H54 (cell line): ENCODE measurements around the gene PLAGL2.

Experiments
- DNase-seq: peaks from one replicate; pipeline ENCODE4 v3.0.0; 2011; ENCODE audit warnings: low spot score, mixed read lengths; ENCODE audit not compliant: insufficient read length
- FAIRE-seq: peaks from 3 replicates; lab custom pipeline; 2011; peaks lifted over from hg19 to GRCh38; lab: Jason Lieb, UNC
- POLR2A ChIP-seq: IDR thresholded peaks from 2 replicates; pipeline ENCODE4 v1.6.1; 2011; ENCODE audit warnings: low read depth, mild to moderate bottlenecking, low read length

PLAGL2 gene

DNA sequence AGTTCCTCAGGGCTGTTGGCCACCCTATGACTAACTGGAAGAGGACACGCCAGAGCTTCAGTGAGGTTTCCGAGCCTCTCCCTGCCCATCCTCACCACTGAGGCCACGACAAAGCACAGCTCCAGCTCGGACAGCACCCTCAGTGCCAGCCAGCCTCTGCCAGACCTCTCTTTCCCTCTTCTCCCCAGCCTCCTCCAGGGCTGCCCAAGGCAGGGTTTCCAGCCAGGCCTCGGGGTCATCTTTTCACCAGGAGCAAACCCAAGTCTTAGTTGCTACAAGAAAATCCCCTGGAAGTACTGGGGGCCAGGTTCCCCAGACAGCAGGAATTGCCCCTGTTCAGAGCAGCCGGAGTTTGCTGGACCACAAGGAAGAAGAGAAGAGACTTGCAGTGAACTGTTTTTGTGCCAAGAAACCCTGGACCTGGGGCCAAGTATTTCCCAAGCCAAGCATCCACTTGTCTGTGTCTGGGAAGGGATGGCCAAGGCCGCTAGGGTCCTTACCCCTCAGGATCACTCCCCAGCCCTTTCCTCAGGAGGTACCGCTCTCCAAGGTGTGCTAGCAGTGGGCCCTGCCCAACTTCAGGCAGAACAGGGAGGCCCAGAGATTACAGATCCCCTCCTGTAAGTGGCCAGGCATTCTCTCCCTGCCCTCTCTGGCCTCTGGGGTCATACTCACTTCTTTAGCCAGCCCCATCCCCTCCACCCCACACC is 41.6 kb downstream of the PLAGL2 start:
- no peak for DNase-seq
- no peak for TF ChIP-seq POLR2A
- no peak for FAIRE-seq

- no peak for FAIRE-seq
- DNase-seq: no peak
- no peak for TF ChIP-seq POLR2A
Measured at GRCh38 chr20:32164984-32165735, 42.4 kb downstream of the PLAGL2 start.

DNA sequence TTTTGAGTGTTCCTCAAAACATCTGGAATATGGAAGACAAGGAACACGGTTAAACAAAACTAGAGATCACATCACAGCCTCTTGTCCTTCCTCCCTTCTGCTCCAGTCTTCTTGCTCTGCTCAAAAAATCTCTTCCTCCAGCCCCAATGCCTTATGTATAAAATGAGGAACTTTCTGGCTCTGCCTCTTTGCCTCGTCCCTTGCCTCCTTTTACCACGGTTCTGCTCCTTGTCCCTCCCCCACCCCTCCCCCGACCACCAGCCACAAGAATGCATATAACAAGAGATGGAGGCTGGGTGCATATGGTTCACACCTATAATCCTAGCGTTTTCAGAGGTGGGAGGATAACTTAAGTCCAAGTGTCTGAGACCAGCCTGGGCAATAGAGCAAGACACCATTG is 43.6 kb downstream of the PLAGL2 start:
- no peak for FAIRE-seq
- no peak for DNase-seq

GRCh38 chr20:32162351-32162750 is 45.2 kb downstream of the PLAGL2 start:
- FAIRE-seq (no peak), DNase-seq (no peak)
- no peak for TF ChIP-seq POLR2A

More for the DNA sequence above, 43.6 kb downstream of the PLAGL2 start:
- no peak for TF ChIP-seq POLR2A

DNA sequence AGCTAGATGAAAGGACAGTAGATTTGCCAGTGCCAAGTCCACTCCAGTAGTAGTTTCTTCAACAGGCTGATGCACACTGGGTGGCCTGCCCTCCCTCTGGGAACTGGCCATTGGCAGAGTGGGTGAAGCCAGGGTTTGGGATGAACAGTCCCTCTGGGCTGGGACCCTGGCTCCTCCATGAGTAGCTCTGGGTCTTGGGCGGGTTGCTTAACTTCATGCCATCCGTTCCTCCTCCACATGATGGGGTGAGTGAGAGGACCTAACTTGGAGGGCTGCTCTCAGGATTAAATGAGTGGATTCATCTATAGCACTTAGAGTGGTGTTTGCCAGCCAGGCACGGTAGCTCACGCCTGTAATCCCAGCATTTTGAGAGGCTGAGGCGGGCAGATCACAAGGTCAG is 47.2 kb downstream of the PLAGL2 start:
- DNase-seq (no peak), FAIRE-seq (no peak)
- no peak for TF ChIP-seq POLR2A

DNA sequence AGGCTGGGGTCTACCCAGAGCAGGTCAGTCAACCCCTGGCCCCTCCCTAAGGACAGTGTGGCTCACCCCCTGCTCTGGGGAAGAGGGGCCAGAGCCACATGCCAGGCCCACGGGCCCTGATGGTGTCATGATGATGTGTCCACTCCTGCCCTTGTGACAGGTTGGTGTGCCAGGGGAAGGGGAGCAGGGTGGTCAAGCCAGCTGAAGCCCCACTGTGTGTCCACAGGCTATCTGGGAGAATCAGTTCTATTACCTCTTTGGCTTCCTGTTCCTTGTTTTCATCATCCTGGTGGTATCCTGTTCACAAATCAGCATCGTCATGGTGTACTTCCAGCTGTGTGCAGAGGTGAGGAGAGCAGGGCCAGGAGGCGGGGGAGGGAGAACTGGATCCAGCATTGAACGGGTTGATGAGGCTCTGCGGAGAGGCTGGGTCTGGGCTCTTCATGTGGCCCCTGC is 47.7 kb downstream of the PLAGL2 start:
- TF ChIP-seq POLR2A: no peak
- FAIRE-seq (no peak), DNase-seq (no peak)

GRCh38 chr20:32158943-32159660 is 48.4 kb downstream of the PLAGL2 start:
- no peak for DNase-seq
- TF ChIP-seq POLR2A: no peak
- no peak for FAIRE-seq

DNA sequence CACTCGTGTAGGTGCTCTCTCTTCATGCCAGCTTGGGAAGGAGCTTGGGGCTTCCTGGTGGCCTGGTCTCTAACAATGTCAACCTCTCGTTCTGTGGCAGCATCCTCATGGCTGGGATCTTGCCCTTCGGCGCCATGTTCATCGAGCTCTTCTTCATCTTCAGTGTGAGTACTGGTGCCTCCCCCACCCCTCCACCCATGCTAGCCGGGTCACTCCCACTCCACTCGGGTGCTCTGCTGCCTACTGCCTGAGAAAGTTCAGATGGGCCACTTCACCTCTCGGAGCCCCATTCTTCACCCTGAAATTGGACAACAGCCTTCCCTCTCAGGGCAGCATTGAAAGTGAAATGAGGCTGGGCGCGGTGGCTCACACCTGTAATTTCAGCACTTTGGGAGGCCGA is 49.2 kb downstream of the PLAGL2 start:
- FAIRE-seq (no peak), DNase-seq (no peak)
- no peak for TF ChIP-seq POLR2A

DNA sequence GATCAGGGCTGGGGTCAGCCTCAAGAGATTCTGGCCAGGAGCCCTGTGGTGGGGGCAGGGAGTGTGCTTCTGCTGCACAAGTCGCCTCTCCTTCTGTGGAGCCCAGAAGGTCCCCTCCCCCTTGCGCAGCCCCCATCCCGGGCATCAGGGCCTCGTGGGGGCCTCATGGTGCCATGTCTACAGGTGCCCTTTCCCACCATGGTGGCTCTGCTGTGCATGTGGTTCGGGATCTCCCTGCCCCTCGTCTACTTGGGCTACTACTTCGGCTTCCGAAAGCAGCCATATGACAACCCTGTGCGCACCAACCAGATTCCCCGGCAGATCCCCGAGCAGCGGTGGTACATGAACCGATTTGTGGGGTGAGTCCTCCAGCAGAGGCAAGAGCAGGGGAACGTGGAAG is 49.9 kb downstream of the PLAGL2 start:
- no peak for FAIRE-seq
- TF ChIP-seq POLR2A: no peak
- no peak for DNase-seq

DNA sequence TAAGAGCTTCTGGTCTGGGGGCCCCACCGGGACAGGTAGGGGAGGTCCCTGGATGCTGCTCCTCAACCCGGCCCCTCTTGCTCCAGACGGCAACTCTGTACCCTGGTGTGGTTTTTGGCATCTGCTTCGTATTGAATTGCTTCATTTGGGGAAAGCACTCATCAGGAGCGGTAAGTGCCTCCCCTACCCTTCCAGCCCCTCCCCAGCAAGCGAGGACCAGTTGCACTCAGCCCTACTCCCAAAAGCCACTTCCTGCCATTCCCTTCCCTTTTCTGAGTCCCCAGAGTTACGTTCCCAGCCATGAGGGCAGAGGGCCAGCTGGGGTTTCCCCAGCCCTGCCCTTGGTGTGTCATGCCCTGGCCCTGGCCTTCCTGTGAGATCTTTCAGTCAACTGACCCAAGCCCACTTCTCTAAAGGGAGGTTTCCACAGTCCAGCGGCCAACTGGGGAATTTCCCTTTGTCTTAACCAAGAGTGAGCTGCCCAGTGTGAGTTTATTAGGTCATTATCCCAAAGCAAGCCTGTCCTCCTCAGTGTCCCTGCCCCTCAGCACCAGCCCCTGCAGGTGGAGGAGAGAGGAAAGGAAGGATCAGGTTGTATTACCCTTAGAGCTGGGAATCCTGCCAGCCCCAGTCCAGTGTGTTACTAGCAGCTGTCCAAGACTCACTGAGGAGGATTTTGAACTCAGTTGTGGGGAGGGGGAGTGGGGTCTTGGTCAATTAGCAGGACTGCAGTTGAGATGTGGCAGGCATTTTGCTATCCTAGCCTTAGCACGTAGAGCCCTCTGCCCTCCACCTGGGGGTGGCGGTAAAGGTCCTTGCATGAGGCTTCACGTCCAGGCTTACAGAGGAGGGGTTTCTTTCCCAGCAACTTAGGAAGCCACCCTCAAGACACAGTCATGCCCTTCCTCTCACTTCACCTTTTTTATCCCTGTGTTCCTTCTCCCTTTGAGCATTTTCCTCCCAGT is 52.2 kb downstream of the PLAGL2 start:
- TF ChIP-seq POLR2A: no peak
- FAIRE-seq: peak; percentile 43
- DNase-seq: peak; percentile 92

DNA sequence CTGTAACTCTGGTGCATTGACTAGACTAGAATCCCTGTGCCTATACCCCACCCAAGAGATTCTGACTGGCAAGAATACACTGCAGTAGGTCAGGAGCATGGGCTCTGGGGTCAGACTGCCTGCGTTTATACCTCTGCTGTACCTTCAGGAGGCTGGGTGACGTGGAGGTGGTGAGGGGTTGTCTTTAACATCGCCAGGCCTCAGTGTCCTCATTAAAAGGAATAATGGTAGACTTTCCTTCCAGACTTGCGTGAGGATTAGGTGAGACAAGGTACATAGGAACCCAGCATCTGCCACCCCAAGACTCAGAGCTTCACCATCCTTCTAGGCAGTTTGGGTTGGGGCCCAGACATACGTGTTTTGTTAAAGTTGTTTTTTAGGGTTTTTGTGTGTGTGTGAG is 53.8 kb downstream of the PLAGL2 start:
- DNase-seq (no peak), FAIRE-seq (no peak)
- no peak for TF ChIP-seq POLR2A

DNA sequence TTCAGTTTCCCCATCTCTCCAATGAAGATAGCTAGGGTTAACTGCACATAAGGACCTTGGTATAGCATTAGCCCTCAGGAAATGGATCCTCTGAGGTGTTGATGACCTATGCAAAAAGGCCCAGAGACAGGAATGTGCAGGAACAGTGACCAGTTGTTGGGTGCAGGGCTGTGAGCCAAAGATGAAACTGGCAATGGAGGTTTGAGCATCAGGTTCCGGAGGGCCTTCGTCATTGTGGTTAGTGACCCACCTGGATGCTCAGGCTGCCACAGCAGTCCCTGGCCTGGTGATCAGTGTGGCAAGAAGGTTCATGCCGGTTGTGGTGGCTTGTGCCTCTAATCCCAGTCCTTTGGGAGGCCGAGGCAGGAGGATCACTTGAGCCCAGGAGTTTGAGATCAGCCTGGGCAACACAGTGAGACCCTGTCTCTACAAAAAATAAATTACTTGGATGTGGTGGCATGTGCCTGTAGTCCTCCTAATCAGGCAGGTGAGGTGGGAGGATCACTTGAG is 54.3 kb downstream of the PLAGL2 start:
- DNase-seq (no peak), FAIRE-seq (no peak)
- no peak for TF ChIP-seq POLR2A

DNA sequence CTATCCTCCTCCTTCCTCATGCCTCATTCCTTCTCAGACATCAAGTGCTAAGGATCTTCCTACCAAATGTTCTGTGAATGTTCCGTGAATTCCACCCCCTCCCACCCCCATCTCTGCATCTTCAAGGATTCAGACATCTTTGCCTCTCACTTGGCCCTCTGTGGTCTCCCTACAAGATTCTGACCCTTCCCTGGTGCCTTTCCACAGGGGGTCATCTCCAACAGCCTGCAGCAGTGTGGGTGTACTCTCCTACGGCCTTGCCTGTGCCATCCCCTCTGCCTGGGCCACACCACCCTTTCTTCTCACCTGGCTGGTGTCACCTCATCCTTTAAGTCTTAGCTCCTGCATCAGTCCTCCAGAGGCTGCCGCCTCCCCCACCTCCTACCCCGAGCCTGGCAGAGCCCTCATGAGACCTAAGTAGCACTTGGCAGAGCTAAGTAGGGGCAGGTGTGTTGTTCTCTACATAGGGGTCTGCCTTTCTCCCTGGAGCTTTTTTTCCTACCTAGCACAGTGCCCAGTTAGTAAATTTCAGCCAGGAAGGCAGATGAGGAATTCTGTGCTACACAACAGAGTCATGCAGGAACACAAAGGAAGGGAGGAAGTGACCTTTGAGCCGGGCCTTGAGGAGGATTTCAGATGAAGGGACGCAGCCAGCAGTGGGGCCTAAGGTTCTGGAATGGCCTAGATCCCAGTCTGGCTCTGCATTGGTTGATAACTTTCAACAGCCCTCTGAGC is 55.0 kb downstream of the PLAGL2 start:
- FAIRE-seq (no peak), DNase-seq (no peak)
- TF ChIP-seq POLR2A: no peak
